WTC11 (cell line): ENCODE results near the gene MINDY4B. TPM values are rescaled to one million over a fixed set of nuclear protein-coding genes. Genes with fewer than 3 reads are reported as not detected.

Experiments used
- ATAC-seq: fragments of 200-7000 bp; cut with Tn5 transposase; 2 replicates; pipeline ENCODE4 v1.10.0; 2021; ENCODE audit warnings: mild to moderate bottlenecking, moderate library complexity
- CTCF ChIA-PET: fragments of 300-600 bp; sonication (Branson Sonifier 250); formaldehyde crosslinking; loops from one replicate; lab custom pipeline; 2021; ENCODE audit warnings: antibody characterized with exemption; lab: Charles Lee
- POLR2A ChIA-PET: fragments of 350-600 bp; sonication (Branson Sonifier 250); formaldehyde crosslinking; loops from one replicate; lab custom pipeline; 2021; ENCODE audit warnings: antibody characterized with exemption; lab: Charles Lee
- DNase-seq: peaks from one replicate; pipeline ENCODE4 v3.0.0; 2021; ENCODE audit warnings: low spot score
- H3K27ac Mint-ChIP-seq: 2 replicates; pipeline ENCODE4 v1.8.0; 2021; ENCODE audit warnings: mixed read lengths
- H3K27me3 Mint-ChIP-seq: 2 replicates; pipeline ENCODE4 v1.8.0; 2021; ENCODE audit warnings: low read depth, mild to moderate bottlenecking, moderate library complexity, mixed read lengths
- H3K36me3 Mint-ChIP-seq: 2 replicates; pipeline ENCODE4 v1.8.0; 2021; ENCODE audit warnings: mixed read lengths
- H3K4me1 Mint-ChIP-seq: 2 replicates; pipeline ENCODE4 v1.8.0; 2022; ENCODE audit warnings: mixed read lengths
- H3K4me3 Mint-ChIP-seq: 2 replicates; pipeline ENCODE4 v1.8.0; 2021; ENCODE audit warnings: mild to moderate bottlenecking, moderate library complexity, mixed read lengths
- H3K9me3 Mint-ChIP-seq: 2 replicates; pipeline ENCODE4 v1.8.0; 2021; ENCODE audit warnings: mixed read lengths
- EMX1 ChIP-seq: fragments of 250-450 bp; sonication (Bioruptor Pico); IDR thresholded peaks from 2 replicates; pipeline ENCODE4 v1.8.0; 2021; ENCODE audit warnings: mild to moderate bottlenecking
- FOXJ3 ChIP-seq: sonication (generic); formaldehyde crosslinking; IDR thresholded peaks from 2 replicates; pipeline ENCODE4 v1.9.0; 2021; ENCODE audit warnings: missing genetic modification reagents, mild to moderate bottlenecking, borderline replicate concordance
- FOXP1 ChIP-seq: sonication (generic); formaldehyde crosslinking; IDR thresholded peaks from 2 replicates; pipeline ENCODE4 v1.8.0; 2022; ENCODE audit warnings: missing genetic modification reagents, mild to moderate bottlenecking, moderate library complexity, borderline replicate concordance
- MXD4 ChIP-seq: fragments of 250-450 bp; sonication (Bioruptor Pico); IDR thresholded peaks from 2 replicates; pipeline ENCODE4 v1.8.0; 2021; ENCODE audit warnings: mild to moderate bottlenecking, moderate library complexity, borderline replicate concordance
- MYBL2 ChIP-seq: sonication (generic); formaldehyde crosslinking; IDR thresholded peaks from 2 replicates; pipeline ENCODE4 v1.8.1; 2023; ENCODE audit warnings: mild to moderate bottlenecking, moderate library complexity, missing genetic modification reagents
- NR2C2 ChIP-seq: sonication (generic); formaldehyde crosslinking; IDR thresholded peaks from 2 replicates; pipeline ENCODE4 v1.8.0; 2022; ENCODE audit warnings: mild to moderate bottlenecking, missing genetic modification reagents
- RORB ChIP-seq: fragments of 250-450 bp; sonication (Bioruptor Pico); IDR thresholded peaks from 2 replicates; pipeline ENCODE4 v1.9.0; 2021; ENCODE audit warnings: mild to moderate bottlenecking
- ZNF219 ChIP-seq: sonication (generic); formaldehyde crosslinking; IDR thresholded peaks from 2 replicates; pipeline ENCODE4 v1.8.0; 2023; ENCODE audit warnings: missing genetic modification reagents, mild to moderate bottlenecking, borderline replicate concordance
- ZNF263 ChIP-seq: sonication (generic); formaldehyde crosslinking; IDR thresholded peaks from 2 replicates; pipeline ENCODE4 v1.8.1; 2022; ENCODE audit warnings: low read depth, mild to moderate bottlenecking, moderate library complexity, missing genetic modification reagents
- total RNA-seq: library from RNA; stranded (reverse); gene quantifications from 3 replicates; pipeline ENCODE4 v1.2.3, GENCODE V29; 2021
- TF ChIP-seq, protein P1 (sequence below): fragments of 200-600 bp; IDR thresholded peaks from 2 replicates; pipeline ENCODE4 v1.8.0; 2022; ENCODE audit warnings: antibody characterized with exemption
- TF ChIP-seq, protein P2 (sequence below): sonication (generic); formaldehyde crosslinking; IDR thresholded peaks from 2 replicates; pipeline ENCODE4 v1.8.1; 2022; ENCODE audit warnings: missing genetic modification reagents, borderline replicate concordance
- TF ChIP-seq, protein P3 (sequence below): fragments of 250-450 bp; sonication (Bioruptor Pico); IDR thresholded peaks from 2 replicates; pipeline ENCODE4 v1.8.0; 2021; ENCODE audit warnings: mild to moderate bottlenecking
- TF ChIP-seq, protein P4 (sequence below): sonication (generic); formaldehyde crosslinking; IDR thresholded peaks from 2 replicates; pipeline ENCODE4 v1.8.0; 2023; ENCODE audit warnings: mild to moderate bottlenecking, missing genetic modification reagents
- TF ChIP-seq, protein P5 (sequence below): sonication (generic); formaldehyde crosslinking; IDR thresholded peaks from 2 replicates; pipeline ENCODE4 v1.8.0; 2023; ENCODE audit warnings: missing genetic modification reagents, mild to moderate bottlenecking, borderline replicate concordance
- TF ChIP-seq, protein P6 (sequence below): fragments of 250-450 bp; sonication (Bioruptor Pico); IDR thresholded peaks from 2 replicates; pipeline ENCODE4 v2.1.2; 2022; ENCODE audit warnings: mild to moderate bottlenecking, moderate library complexity

Gene MINDY4B
- total RNA-seq, 1 experiment from 2014 or later = not detected

DNA sequence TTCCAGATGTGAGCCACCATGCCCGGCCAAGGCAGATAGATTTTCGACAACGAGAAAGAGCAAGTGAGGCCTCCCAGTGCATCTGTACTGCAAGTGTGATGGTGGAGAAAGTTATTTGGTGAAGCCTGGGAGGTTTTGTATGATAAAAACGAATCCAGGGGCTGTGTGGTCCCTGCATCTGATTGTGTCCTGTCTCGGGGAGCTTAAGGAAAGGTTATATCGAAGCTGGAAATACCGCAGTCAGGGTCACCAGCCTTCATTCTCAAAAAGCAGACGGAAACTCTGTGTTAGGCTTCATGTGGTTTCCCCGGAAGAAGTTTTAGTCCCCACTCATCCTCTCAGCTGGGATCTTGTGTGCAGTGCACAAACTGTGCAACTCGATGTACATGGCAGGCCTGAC lies 3.4 kb downstream of the MINDY4B start (continued):
- TF ChIP-seq, protein P1, sequence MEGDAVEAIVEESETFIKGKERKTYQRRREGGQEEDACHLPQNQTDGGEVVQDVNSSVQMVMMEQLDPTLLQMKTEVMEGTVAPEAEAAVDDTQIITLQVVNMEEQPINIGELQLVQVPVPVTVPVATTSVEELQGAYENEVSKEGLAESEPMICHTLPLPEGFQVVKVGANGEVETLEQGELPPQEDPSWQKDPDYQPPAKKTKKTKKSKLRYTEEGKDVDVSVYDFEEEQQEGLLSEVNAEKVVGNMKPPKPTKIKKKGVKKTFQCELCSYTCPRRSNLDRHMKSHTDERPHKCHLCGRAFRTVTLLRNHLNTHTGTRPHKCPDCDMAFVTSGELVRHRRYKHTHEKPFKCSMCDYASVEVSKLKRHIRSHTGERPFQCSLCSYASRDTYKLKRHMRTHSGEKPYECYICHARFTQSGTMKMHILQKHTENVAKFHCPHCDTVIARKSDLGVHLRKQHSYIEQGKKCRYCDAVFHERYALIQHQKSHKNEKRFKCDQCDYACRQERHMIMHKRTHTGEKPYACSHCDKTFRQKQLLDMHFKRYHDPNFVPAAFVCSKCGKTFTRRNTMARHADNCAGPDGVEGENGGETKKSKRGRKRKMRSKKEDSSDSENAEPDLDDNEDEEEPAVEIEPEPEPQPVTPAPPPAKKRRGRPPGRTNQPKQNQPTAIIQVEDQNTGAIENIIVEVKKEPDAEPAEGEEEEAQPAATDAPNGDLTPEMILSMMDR = no peak
- TF ChIP-seq ZNF219 (CRISPR knock-in tag) = no peak
- no peak for TF ChIP-seq FOXJ3 (CRISPR knock-in tag)
- TF ChIP-seq, protein P2, sequence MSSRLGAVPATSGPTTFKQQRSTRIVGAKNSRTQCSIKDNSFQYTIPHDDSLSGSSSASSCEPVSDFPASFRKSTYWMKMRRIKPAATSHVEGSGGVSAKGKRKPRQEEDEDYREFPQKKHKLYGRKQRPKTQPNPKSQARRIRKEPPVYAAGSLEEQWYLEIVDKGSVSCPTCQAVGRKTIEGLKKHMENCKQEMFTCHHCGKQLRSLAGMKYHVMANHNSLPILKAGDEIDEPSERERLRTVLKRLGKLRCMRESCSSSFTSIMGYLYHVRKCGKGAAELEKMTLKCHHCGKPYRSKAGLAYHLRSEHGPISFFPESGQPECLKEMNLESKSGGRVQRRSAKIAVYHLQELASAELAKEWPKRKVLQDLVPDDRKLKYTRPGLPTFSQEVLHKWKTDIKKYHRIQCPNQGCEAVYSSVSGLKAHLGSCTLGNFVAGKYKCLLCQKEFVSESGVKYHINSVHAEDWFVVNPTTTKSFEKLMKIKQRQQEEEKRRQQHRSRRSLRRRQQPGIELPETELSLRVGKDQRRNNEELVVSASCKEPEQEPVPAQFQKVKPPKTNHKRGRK (CRISPR knock-in tag) = no peak
- TF ChIP-seq, protein P3, sequence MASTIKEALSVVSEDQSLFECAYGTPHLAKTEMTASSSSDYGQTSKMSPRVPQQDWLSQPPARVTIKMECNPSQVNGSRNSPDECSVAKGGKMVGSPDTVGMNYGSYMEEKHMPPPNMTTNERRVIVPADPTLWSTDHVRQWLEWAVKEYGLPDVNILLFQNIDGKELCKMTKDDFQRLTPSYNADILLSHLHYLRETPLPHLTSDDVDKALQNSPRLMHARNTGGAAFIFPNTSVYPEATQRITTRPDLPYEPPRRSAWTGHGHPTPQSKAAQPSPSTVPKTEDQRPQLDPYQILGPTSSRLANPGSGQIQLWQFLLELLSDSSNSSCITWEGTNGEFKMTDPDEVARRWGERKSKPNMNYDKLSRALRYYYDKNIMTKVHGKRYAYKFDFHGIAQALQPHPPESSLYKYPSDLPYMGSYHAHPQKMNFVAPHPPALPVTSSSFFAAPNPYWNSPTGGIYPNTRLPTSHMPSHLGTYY (CRISPR knock-in tag) = no peak

DNA sequence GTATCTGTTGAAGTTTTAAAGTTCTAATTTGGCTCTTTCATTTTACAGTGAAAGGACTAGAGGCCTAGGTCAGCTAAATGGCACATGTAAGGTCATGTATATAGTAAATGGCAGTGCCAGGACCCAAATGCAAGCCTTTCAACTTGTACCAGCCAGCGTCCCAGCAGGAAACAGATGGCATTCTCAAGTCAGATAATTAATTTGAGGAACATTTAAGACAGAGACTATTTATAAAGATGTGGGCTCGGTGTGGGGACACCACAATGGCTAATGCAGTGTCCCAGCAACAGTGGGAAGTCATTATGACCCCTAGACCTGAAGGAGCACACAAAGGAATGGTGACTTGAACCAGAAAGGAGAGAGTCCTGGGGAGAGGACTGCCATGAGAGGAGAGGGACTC lies 6.1 kb downstream of the MINDY4B start:
- Mint-ChIP-seq H3K36me3 (no peaks in the 10 kb centered on the region), H3K4me3 (no peak overlapping the region), H3K4me1 (peaks cover 6% of the 10 kb centered on the region), H3K9me3 (no peaks in the 10 kb centered on the region), H3K27ac (no peak overlapping the region), H3K27me3 (no peaks in the 10 kb centered on the region)
- CTCF ChIA-PET = no interaction called here
- DNase-seq = no peak
- TF ChIP-seq EMX1 (CRISPR knock-in tag) = no peak
- no peak for TF ChIP-seq MXD4 (CRISPR knock-in tag)
- TF ChIP-seq, protein P4, sequence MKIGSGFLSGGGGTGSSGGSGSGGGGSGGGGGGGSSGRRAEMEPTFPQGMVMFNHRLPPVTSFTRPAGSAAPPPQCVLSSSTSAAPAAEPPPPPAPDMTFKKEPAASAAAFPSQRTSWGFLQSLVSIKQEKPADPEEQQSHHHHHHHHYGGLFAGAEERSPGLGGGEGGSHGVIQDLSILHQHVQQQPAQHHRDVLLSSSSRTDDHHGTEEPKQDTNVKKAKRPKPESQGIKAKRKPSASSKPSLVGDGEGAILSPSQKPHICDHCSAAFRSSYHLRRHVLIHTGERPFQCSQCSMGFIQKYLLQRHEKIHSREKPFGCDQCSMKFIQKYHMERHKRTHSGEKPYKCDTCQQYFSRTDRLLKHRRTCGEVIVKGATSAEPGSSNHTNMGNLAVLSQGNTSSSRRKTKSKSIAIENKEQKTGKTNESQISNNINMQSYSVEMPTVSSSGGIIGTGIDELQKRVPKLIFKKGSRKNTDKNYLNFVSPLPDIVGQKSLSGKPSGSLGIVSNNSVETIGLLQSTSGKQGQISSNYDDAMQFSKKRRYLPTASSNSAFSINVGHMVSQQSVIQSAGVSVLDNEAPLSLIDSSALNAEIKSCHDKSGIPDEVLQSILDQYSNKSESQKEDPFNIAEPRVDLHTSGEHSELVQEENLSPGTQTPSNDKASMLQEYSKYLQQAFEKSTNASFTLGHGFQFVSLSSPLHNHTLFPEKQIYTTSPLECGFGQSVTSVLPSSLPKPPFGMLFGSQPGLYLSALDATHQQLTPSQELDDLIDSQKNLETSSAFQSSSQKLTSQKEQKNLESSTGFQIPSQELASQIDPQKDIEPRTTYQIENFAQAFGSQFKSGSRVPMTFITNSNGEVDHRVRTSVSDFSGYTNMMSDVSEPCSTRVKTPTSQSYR (CRISPR knock-in tag) = no peak
- TF ChIP-seq, protein P5, sequence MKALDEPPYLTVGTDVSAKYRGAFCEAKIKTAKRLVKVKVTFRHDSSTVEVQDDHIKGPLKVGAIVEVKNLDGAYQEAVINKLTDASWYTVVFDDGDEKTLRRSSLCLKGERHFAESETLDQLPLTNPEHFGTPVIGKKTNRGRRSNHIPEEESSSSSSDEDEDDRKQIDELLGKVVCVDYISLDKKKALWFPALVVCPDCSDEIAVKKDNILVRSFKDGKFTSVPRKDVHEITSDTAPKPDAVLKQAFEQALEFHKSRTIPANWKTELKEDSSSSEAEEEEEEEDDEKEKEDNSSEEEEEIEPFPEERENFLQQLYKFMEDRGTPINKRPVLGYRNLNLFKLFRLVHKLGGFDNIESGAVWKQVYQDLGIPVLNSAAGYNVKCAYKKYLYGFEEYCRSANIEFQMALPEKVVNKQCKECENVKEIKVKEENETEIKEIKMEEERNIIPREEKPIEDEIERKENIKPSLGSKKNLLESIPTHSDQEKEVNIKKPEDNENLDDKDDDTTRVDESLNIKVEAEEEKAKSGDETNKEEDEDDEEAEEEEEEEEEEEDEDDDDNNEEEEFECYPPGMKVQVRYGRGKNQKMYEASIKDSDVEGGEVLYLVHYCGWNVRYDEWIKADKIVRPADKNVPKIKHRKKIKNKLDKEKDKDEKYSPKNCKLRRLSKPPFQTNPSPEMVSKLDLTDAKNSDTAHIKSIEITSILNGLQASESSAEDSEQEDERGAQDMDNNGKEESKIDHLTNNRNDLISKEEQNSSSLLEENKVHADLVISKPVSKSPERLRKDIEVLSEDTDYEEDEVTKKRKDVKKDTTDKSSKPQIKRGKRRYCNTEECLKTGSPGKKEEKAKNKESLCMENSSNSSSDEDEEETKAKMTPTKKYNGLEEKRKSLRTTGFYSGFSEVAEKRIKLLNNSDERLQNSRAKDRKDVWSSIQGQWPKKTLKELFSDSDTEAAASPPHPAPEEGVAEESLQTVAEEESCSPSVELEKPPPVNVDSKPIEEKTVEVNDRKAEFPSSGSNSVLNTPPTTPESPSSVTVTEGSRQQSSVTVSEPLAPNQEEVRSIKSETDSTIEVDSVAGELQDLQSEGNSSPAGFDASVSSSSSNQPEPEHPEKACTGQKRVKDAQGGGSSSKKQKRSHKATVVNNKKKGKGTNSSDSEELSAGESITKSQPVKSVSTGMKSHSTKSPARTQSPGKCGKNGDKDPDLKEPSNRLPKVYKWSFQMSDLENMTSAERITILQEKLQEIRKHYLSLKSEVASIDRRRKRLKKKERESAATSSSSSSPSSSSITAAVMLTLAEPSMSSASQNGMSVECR (CRISPR knock-in tag) = no peak
- TF ChIP-seq, protein P3 (CRISPR knock-in tag) = no peak
- no peak for TF ChIP-seq RORB (CRISPR knock-in tag)
- TF ChIP-seq NR2C2 (CRISPR knock-in tag) = no peak
- no peak for TF ChIP-seq MYBL2
- TF ChIP-seq FOXP1 (CRISPR knock-in tag) = no peak
- TF ChIP-seq, protein P6, sequence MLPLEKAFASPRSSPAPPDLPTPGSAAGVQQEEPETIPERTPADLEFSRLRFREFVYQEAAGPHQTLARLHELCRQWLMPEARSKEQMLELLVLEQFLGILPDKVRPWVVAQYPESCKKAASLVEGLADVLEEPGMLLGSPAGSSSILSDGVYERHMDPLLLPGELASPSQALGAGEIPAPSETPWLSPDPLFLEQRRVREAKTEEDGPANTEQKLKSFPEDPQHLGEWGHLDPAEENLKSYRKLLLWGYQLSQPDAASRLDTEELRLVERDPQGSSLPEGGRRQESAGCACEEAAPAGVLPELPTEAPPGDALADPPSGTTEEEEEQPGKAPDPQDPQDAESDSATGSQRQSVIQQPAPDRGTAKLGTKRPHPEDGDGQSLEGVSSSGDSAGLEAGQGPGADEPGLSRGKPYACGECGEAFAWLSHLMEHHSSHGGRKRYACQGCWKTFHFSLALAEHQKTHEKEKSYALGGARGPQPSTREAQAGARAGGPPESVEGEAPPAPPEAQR (CRISPR knock-in tag) = no peak
- no peak for TF ChIP-seq ZNF263 (CRISPR knock-in tag)
- ATAC-seq = no peak
- POLR2A ChIA-PET = no interaction called here
